NCI-H446 (cell line): Measurements from ENCODE around the gene FDCSP.
"Not testable (repeated sequence)": the region's sequence is repeated elsewhere in the genome, so short reads cannot be mapped to it uniquely, and the experiment has no call there.

Experiments
- DNase-seq, 2 experiments: peaks; one replicate each; lab custom pipeline; 2025; lab: John Stamatoyannopoulos, UW

Gene FDCSP

DNA sequence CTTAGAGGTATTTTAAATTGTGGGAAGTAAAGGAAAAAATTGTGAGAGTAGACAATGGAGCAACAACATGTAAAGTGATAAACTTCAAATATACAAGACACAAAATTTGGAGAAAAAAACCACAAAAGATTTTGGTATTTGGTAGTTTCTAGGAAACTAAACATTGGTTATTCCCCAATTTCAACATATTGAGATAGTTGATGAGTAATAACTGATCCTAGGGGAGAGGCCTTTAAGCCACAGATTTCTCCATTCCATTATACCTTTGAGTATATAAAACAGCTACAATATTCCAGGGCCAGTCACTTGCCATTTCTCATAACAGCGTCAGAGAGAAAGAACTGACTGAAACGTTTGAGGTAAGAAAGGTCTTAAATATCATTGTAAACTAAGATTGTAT, at the start of gene FDCSP:
TSS of gene FDCSP (plus strand) at position 301 of the 400 bp plus-strand sequence. CDS start 5,071 bp downstream, outside the sequence.
- no peak for DNase-seq

DNA sequence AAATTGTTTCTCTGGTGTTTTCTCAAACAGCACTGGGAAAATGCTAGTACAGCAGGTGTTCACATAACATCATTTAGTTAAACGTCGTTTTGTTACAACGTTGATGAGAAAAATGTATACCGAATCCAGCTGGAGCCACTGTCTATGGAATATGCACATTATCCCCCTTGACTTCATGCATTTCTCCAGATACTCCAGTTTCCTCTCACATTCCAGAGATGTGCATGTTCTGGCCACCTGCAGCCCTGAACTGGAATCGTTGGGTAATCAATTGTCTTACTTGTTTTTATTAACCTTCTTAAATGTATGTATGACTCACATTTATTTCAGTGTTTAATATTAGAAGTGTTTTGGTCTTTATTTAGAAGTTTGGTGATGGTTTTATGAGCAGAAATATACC, 48.8 kb upstream of the FDCSP start:
- DNase-seq: no peak

- no peak for DNase-seq
Measured at GRCh38 chr4:70178075-70178660, 47.8 kb upstream of the FDCSP start.

- DNase-seq: no peak
Measured at GRCh38 chr4:70179811-70180210, 46.1 kb upstream of the FDCSP start.

GRCh38 chr4:70181864-70182263, 44.1 kb upstream of the FDCSP start:
- no peak for DNase-seq

GRCh38 chr4:70182517-70183167, 43.3 kb upstream of the FDCSP start:
- no peak for DNase-seq

GRCh38 chr4:70183168-70183939, 42.6 kb upstream of the FDCSP start:
- DNase-seq: peak in 1 of 2 experiments; percentile 21

DNA sequence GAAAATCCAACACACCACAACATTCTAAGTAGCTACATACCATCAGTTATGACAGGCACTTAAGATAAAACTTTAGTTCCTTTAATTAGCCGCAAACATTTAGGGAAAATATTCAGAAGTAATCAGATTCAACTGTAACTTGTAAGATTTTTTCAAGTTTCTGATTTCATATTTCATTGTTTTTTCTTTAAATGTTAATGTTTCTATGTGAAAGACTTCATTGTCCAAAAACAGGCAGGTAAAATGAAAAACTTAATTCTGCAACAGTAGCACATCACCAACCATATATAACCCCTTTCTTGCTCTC, 42.0 kb upstream of the FDCSP start:
- no peak for DNase-seq

DNA sequence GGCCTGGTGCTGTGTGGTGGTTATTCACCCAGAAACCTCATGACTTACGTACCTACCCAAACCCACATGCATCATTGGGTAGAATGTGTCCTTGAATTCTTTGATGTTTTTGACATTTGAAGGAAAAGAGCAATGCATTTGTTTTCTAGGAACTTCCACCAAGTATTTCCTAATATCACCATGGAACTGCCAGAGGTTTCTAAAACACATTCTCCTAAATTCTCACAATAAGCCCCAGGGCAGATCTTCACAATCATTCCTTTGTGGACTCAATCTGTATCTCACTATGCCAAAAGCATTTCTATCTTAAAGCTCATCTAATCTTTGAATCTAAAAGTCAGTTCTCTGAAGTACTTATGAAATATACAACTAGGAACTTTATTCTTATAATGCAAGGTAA, 38.7 kb upstream of the FDCSP start:
- no peak for DNase-seq

DNA sequence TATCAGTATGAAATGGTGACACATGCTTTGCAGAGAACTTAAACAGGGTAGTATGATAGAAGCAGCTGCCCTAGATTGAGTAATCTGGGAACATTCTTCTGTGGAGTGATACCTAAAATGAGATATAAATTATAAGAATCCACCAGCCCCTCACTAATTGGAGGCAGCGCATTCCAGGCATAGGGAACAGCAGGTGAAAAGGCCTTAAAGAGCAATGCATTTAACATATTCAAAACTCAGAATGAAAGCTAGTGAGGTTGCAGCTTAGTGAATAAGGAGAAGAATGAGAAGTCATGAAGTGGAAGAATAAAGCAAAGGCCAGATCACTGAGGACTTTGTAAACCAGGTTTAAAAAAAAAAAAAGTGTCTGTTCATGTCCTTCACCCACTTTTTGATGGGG, 35.3 kb upstream of the FDCSP start:
- DNase-seq: no peak

DNA sequence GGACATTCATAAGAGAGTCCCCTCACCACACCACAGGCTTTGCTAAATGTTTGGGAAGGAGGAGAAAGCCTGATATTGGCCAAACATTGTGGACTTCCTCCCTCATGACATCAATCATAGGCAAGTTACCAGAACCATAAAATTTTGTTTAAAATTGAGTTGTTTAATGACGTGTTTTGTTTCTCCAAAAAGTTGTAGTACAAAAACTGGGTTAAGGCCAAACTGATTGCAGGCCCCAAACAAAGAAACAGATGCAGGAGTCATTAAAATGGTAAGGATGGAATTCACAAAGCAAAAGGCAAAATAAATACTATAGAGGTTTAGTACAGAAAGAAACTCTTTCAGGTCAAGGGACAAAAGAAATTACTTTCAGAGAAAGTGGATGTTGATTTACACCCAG, 34.3 kb upstream of the FDCSP start:
- DNase-seq: no peak

DNA sequence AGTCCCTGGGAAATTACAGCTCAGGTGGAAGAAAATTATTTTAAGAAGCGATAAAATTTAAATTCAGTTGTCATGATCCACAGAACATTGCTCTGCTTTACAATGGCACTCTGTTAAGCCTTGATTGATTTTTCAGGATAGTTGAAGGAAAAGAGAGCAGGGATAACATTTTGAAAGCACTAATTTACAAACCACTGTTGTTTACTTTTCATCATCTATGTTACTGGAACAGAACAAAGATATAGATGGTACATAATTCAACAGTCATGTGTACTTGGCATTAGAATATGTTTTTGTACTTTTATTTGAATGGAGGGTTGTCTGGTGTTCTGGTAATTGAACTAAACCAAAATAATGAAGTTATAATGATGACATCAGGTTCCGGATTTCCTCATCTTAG, 33.0 kb upstream of the FDCSP start:
- DNase-seq: no peak

DNA sequence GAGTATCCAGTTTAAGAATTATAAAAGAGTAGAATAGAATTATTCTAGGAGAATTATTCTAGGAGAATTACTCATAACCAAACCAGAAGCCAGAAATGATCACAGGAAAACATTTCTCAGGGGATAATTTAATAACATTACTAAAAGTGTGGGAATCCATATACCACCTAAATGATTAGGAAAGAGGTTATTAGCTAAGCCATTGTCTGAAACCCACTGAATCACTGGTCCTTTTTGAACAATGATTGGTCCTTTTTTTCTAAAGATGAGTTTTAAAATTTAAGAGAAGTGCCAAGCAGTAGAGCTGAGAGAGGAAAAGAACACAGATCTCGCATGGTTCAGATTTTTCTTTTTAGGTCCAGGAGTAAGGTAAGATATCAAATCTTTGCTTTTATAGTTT, 30.5 kb upstream of the FDCSP start, which contains the start of gene ODAM:
TSS of gene ODAM (plus strand) at position 301 of the 400 bp plus-strand sequence. CDS start 819 bp downstream, outside the sequence.
- no peak for DNase-seq

- DNase-seq: no peak
Measured at GRCh38 chr4:70196857-70197256, 29.1 kb upstream of the FDCSP start.

DNA sequence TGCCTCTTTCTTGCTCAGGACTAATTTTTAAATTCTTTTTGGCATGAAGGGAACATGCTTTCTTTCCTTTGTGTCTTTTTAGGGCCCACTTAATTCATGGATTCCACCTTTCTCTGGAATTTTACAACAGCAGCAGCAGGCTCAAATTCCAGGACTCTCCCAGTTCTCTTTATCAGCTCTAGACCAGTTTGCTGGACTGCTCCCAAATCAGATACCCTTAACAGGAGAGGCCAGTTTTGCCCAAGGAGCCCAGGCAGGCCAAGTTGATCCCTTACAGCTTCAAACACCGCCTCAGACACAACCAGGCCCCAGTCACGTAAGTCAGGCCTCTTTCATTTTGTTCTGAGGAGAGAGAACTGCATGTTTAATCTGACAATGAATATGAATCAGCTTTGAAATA, 28.1 kb upstream of the FDCSP start:
- DNase-seq: no peak

DNA sequence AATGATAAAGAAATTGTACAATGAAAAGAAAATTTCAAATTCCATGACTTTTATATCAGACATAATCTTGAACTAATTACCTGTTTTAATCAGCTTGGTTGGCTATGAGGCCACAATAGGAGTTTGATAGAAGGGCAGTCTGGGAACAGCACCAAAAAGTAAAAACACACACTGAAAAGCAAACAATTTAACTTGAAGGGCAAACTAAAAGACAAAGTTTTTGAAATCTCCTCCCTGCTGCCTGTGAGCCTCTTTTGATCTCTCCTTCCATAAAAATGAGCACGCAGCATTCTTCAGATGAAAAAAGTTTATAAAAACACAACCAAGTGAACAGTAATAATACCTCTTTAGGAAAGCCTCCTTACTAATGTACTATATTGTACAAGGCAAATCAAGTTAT, 22.3 kb upstream of the FDCSP start:
- no peak for DNase-seq

DNA sequence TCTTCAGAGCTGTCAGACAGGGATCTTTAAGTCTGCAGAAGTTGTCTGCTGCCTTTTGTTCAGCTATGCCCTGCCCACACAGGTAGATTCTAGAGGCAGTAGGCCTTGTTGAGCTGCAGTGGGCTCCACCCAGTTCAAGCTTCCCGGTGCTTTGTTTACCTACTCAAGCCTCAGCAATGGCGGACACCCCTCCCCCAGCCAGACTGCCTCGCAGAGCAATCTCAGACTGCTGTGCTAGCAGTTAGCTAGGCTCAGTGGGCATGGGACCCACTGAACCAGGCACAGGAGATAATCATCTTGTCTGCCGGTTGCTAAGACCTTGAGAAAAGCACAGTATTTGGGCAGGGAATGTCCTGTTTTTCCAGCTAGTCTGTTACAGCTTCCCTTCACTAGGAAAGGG, 13.2 kb upstream of the FDCSP start:
- DNase-seq: not testable (repeated sequence)

DNA sequence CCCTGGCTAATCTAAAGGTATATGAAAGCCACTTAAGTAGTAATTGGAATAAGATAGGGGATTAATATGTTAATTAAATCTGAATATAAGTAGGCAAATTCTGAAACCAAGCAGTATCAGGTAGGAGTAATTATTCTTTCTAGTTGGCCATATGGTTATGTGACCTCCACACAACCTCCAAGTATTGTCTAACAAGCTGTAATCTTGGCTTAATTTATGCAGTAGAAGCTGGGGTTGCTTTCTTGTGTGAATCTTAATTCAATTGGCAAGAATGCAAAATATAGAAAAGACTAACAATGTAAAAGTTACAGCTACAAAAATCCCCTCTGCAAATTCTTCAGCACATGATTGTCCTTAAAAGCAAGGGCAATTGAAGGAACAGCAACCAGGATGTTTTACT, 9.8 kb upstream of the FDCSP start:
- DNase-seq: not testable (repeated sequence)

DNA sequence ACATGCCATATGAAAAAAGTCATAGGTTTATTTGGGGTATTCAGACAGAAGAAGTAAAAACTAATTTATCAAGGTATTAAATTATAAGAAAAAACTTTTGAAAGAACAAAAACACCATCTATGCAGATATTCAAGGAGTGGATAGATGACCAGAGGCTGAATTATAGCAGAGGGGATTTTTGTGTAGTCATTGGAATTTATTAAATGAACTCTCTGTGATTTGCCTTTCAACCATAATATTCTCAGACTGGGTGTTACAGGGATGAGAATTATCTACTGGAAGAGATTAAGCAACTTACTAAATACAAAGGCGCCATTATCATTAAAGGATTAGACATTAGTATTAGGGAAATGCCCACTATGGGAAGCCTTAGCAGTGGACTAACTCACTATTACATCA, 9.4 kb upstream of the FDCSP start:
- DNase-seq: not testable (repeated sequence)

DNA sequence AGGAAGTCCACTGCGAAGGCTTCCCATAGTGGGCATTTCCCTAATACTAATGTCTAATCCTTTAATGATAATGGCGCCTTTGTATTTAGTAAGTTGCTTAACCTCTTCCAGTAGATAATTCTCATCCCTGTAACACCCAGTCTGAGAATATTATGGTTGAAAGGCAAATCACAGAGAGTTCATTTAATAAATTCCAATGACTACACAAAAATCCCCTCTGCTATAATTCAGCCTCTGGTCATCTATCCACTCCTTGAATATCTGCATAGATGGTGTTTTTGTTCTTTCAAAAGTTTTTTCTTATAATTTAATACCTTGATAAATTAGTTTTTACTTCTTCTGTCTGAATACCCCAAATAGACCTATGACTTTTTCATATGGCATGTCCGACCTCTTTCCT, 4.5 kb upstream of the FDCSP start:
- DNase-seq: not testable (repeated sequence)

DNA sequence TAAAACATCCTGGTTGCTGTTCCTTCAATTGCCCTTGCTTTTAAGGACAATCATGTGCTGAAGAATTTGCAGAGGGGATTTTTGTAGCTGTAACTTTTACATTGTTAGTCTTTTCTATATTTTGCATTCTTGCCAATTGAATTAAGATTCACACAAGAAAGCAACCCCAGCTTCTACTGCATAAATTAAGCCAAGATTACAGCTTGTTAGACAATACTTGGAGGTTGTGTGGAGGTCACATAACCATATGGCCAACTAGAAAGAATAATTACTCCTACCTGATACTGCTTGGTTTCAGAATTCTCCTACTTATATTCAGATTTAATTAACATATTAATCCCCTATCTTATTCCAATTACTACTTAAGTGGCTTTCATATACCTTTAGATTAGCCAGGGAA, 4.1 kb upstream of the FDCSP start:
- not testable (repeated sequence) for DNase-seq

DNA sequence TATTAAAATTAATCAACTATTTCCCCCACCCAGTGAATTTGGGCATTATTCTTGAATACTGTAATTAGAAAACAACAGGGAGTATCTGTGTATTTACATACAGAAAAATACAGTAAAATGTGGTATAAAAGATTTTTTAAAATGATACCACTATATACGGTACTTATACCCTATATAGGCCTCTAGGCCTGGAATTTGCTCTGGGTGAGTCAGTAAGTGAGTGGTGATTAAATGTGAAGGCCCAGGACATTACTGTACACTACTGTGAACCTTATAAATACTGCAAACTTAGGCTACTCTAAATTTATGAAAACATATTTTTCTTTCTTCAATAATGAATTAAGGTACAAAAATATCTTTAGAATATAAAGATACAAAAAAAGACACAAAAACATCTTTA, 10.2 kb downstream of the FDCSP start:
- no peak for DNase-seq

DNA sequence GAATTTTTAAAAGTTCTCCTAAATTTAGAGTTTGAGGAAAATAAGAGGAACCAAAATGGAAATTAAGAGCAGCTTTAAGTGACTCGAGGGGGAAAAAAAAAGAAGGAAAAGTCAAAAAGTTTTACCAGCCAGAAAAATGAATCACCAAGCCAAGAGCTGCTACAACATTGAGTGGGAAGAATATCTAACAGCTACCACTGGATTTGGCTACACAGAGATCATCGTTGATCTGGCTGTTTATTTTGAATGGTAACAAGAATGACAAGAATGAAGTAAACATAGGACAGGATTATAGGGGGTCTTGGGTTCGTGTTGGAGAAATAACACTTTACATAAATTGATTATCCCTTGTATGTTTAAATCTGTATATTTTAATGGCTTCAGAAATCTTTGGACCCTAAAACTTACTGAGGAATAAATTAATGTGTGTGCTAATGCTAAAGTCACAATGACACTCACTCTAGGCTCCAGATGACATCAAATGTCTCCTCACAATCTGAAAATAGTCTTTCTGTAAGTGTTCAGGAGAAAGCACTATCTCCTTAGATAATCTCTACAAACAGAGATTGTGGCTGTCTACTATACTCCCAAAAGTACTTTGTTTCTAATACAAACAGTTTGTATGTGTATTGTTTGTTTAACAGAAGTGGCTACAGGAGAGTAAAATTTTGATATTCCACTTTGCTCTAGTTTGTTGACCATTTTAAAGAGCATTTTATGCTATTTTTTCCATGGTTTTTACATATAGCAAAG, 13.4 kb downstream of the FDCSP start:
- no peak for DNase-seq
